Suprapubic skin (tissue), 4 donors: ENCODE data around the gene WDR90.

ENCODE experiments used
- CTCF ChIP-seq, 2 donors: fragments of 200-600 bp in 1 of 2; fragments of 450-650 bp in 1 of 2; sonication (generic) in 1 of 2; IDR thresholded peaks; one replicate each; pipeline ENCODE4 v1.5.1; 2016 to 2019; ENCODE audit warnings: antibody characterized with exemption in 2 of 2, mild to moderate bottlenecking in 1 of 2, moderate library complexity in 1 of 2
- EP300 ChIP-seq: sonication (generic); formaldehyde crosslinking; IDR thresholded peaks from one replicate; pipeline ENCODE4 v1.6.1; 2017; ENCODE audit warnings: antibody characterized with exemption
- POLR2A ChIP-seq, 2 donors: fragments of 450-650 bp; IDR thresholded peaks; one replicate each; pipeline ENCODE4 v1.6.1; 2017; ENCODE audit warnings: antibody characterized with exemption in 2 of 2, mild to moderate bottlenecking in 2 of 2, moderate library complexity in 2 of 2
- POLR2AphosphoS5 ChIP-seq, 3 donors: sonication (generic); formaldehyde crosslinking; IDR thresholded peaks; one replicate each; pipeline ENCODE4 v1.6.1; 2017; ENCODE audit warnings: antibody characterized with exemption in 3 of 3

- TF ChIP-seq POLR2A (IDR thresholded peaks at IDR 0.05) = no peak
- TF ChIP-seq CTCF (IDR thresholded peaks at IDR 0.05) = no peak
- TF ChIP-seq EP300 = no peak
- TF ChIP-seq POLR2AphosphoS5 (IDR thresholded peaks at IDR 0.05) = no peak
Measured at GRCh38 chr16:626787-627453, 22.2 kb upstream of the WDR90 start.
